Subcutaneous abdominal adipose tissue (tissue), 5 donors: Measurements from ENCODE around the gene KCNA5.

Experiments
- H3K27ac ChIP-seq: one replicate; pipeline ENCODE4 v1.7.0; 2013; ENCODE audit warnings: low read depth, mild to moderate bottlenecking, inconsistent platforms, low read length, moderate library complexity
- H3K27me3 ChIP-seq, 5 donors: one replicate each; pipeline ENCODE4 v1.7.0; 2013; ENCODE audit warnings: low read length in 5 of 5, inconsistent platforms in 1 of 5; ENCODE audit not compliant: control insufficient read depth in 5 of 5, insufficient read depth in 4 of 5
- H3K36me3 ChIP-seq, 5 donors: one replicate each; pipeline ENCODE4 v1.7.0; 2013; ENCODE audit warnings: low read length in 5 of 5; ENCODE audit not compliant: control insufficient read depth in 5 of 5, insufficient read depth in 5 of 5
- H3K4me1 ChIP-seq, 5 donors: one replicate each; pipeline ENCODE4 v1.7.0; 2013; ENCODE audit warnings: low read length in 5 of 5, mild to moderate bottlenecking in 3 of 5, moderate library complexity in 1 of 5; ENCODE audit not compliant: control insufficient read depth in 5 of 5, insufficient read depth in 5 of 5
- H3K4me3 ChIP-seq, 5 donors: one replicate each; pipeline ENCODE4 v1.7.0; 2013; ENCODE audit warnings: low read length in 5 of 5, low read depth in 1 of 5
- H3K9ac ChIP-seq, 5 donors: one replicate each; pipeline ENCODE4 v1.7.0; 2013; ENCODE audit warnings: low read length in 5 of 5, mild to moderate bottlenecking in 4 of 5, moderate library complexity in 3 of 5
- H3K9me3 ChIP-seq, 5 donors: one replicate each; pipeline ENCODE4 v1.7.0; 2013; ENCODE audit warnings: low read length in 5 of 5; ENCODE audit not compliant: control insufficient read depth in 5 of 5
- donor health status: healthy.
- donor health status: healthy.
- donor health status: healthy.
- donor health status: healthy.
- donor health status: healthy.

KCNA5 gene

DNA sequence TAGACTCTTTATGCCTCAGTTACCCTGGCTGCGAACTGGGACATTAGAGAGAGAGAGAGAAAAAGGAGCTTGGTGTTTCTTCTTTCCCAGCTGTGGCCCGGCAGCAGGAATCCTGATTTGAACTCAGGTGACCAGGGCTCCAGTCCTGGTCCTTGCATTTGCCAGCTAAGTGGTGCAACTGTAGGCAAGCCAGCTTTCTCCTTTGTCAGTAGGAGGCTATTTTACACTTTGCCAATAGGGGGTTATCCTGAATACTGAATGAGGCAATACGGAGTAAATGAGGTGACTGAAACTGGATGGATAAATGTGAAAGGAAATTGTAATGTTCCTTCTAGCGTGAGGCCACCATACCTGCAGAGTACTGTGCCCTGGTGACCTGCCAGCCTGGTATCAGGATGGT, 27.8 kb downstream of the KCNA5 start:
- no peak overlapping the region for H3K9ac ChIP-seq
- H3K4me1 ChIP-seq: no peaks in the 10 kb centered on the region
- H3K27ac ChIP-seq: no peak overlapping the region
- H3K4me3 ChIP-seq: no peak overlapping the region
- peaks cover 0 to 2% (median 0%) of the 10 kb centered on the region in 5 donors for H3K9me3 ChIP-seq
- no peaks in the 10 kb centered on the region for H3K36me3 ChIP-seq
- peaks cover 0 to 8% (median 0%) of the 10 kb centered on the region in 5 donors for H3K27me3 ChIP-seq

DNA sequence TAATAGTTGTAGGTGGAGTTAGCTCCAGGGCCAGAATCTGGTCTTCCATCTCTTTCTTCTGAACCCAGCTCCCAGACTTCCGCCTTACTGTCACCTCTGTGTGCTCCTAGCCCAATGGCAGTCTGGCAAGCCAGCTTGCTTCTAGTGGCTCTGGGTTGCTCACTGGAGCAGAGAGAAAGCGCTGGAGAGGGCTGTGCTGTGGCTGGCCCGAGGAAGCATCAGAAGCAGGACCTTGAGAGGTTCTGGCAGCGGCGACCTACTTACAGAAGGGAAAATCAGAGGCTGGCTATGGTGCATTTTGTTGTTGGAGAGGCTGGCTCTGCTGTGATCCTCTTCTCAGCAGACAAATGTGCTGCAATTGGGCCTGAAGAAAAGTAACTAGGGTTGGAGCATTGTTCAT, 28.6 kb downstream of the KCNA5 start:
- Histone ChIP-seq H3K36me3 (no peaks in the 10 kb centered on the region), H3K27ac (no peak overlapping the region), H3K9ac (no peak overlapping the region), H3K9me3 (no peaks in the 10 kb centered on the region), H3K4me3 (no peak overlapping the region), H3K27me3 (peaks cover 0 to 8% (median 0%) of the 10 kb centered on the region in 5 donors), H3K4me1 (no peaks in the 10 kb centered on the region)

DNA sequence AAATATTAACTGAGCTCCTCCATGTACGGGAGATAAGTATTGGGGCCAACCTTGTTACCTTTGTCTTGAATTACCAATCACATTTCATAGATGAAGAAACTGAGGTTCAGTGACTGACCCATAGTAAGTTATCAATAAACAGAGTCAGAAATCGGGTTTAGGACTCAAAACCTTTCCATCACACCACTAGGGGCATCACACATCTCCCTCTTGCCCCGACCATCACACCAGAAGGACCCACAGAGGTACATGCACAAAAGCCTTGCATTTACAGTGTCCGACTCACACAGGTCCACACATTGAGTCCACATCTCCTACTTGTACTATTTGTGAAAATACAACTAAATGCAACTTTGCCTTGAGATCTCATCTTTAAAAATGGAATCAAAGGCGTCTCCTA, 29.4 kb downstream of the KCNA5 start:
- Histone ChIP-seq H3K9me3 (no peaks in the 10 kb centered on the region), H3K36me3 (no peaks in the 10 kb centered on the region), H3K27ac (no peak overlapping the region), H3K4me3 (no peak overlapping the region), H3K27me3 (peaks cover 0 to 8% (median 0%) of the 10 kb centered on the region in 5 donors), H3K9ac (no peak overlapping the region), H3K4me1 (no peaks in the 10 kb centered on the region)

DNA sequence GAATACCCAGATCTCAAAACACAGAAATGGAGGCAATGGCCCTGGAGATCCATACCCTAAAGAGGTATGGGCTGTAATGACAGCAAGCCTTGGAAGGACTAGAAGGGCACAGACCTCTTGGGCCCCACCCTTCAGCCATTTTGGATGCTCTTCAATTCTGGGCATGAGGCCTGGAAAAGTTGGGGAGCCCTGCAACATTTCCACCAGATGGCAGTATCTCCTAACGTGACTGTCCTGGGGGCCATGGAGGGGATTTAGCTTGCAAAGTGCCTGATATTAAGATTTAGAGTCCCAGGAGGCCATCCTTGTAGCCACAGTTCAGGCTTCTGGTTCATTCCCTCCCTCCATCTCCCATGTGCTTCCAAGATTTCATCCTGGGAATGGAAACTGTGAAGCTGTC, 30.2 kb downstream of the KCNA5 start:
- H3K9me3 ChIP-seq: no peaks in the 10 kb centered on the region
- H3K4me1 ChIP-seq: no peaks in the 10 kb centered on the region
- no peak overlapping the region for H3K27ac ChIP-seq
- H3K4me3 ChIP-seq: no peak overlapping the region
- H3K9ac ChIP-seq: no peak overlapping the region
- peaks cover 0 to 8% (median 0%) of the 10 kb centered on the region in 5 donors for H3K27me3 ChIP-seq
- no peaks in the 10 kb centered on the region for H3K36me3 ChIP-seq

DNA sequence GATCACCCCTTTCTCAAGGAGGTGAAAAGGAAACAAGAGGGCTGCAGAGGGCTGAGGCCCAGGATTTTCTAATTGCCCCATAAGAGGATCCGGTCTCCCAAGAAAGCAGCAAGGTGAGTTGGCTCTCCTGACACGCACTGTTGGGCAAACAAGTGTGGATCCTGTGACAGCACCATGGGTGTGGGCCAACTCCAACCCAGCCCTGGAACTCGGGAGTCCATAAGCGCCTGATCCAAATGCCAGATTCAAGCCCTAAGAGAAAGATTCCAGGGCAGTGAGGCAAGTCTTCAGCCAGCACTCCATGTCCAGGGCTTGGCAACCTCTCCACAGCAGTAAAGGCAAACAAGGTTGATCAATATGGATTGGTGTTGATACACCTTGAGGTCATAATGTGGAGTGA, 33.1 kb downstream of the KCNA5 start:
- H3K27ac ChIP-seq: no peak overlapping the region
- no peaks in the 10 kb centered on the region for H3K36me3 ChIP-seq
- no peaks in the 10 kb centered on the region for H3K9me3 ChIP-seq
- no peak overlapping the region for H3K4me3 ChIP-seq
- no peak overlapping the region for H3K9ac ChIP-seq
- H3K4me1 ChIP-seq: peaks cover 0 to 6% (median 1%) of the 10 kb centered on the region in 5 donors
- H3K27me3 ChIP-seq: peaks cover 0 to 8% (median 2%) of the 10 kb centered on the region in 5 donors

DNA sequence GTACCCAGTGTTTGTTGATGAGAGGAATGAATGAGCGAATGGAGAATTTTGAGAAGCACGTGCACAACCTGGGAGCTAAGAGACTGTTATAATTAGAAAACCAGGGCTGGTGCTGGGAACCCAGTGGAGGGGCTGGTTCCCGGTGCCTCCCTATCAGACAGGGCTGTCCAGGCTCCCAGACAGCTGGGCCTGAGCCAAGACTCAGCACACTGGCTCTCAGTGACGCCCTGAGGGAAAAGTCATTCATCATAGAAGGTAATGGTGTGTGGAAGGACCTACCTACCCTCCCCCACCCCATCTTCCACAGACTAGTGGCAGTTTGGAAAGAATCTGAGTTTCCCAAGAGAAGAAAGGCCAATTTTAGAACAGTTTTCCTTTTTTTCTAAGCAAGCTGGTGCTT, 34.7 kb downstream of the KCNA5 start:
- no peaks in the 10 kb centered on the region for H3K36me3 ChIP-seq
- H3K27ac ChIP-seq: no peak overlapping the region
- H3K27me3 ChIP-seq: peaks cover 0 to 8% (median 4%) of the 10 kb centered on the region in 5 donors
- peaks cover 0 to 6% (median 1%) of the 10 kb centered on the region in 5 donors for H3K4me1 ChIP-seq
- H3K4me3 ChIP-seq: no peak overlapping the region
- H3K9ac ChIP-seq: no peak overlapping the region
- no peaks in the 10 kb centered on the region for H3K9me3 ChIP-seq

DNA sequence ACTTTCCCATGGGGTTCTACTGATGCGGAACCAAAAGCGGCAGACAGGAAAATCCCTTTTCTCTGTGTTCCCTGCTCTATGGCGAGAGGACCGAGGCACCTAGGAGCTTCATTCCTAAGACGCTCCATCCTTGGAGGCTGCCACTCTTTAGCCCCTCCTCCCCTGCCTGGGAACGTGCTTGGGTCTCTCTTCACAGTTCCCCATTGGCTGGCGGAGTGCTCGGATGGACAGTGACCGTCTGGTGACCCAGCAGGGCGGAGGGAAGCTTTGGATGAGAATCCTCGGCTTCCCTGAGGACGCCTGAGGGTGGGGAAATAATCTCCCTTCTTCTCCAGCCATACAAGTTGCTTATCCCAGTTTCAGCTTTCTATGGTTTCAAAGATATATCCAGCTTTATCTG, 37.3 kb downstream of the KCNA5 start:
- no peaks in the 10 kb centered on the region for H3K36me3 ChIP-seq
- no peak overlapping the region for H3K9ac ChIP-seq
- H3K27me3 ChIP-seq: peaks cover 0 to 7% (median 0%) of the 10 kb centered on the region in 5 donors
- H3K27ac ChIP-seq: no peak overlapping the region
- H3K4me1 ChIP-seq: peaks cover 0 to 6% (median 1%) of the 10 kb centered on the region in 5 donors
- H3K4me3 ChIP-seq: no peak overlapping the region
- H3K9me3 ChIP-seq: no peaks in the 10 kb centered on the region

DNA sequence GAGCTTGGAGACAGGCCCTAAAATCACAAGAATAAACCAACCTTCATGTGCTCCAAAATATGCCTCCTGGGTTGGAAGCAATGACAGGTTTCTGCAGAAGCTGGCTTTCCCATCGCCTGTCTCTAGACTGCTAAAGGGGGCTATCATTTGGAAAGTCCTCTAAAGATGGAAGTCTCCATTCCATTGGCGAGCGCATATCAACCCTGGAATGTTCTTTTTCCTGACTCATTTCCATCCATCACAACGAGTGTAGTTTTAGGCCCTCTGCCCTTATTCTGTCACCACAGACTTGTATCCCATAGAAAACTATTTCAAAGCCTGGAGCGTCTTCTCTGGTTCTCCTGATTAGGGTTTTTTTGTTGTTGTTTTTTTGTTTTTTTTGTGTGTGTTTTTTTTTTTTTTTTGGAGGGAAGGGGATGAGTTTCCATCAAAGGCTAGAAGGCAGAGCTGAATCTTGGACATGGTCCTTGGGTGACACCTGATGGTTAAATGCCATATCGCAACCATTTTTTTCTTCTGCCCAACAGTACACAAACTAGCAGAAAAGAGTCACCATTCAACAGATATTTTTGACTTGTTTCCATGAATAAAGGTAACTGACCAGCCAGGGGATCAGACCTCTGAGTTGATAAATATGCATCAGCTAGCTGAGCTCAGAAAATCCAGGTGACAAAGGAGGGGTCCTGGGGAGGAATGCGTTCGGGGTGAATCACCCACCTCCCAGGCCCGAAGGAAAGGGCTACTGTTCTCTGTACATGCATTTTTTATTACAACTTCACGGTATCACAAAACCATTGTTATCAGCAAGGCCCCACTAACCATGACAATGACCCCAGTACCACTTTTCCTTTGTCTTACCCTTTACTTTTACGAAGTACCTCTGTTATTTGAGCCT, 40.5 kb downstream of the KCNA5 start:
- Histone ChIP-seq H3K4me1 (peaks cover 0 to 6% (median 1%) of the 10 kb centered on the region in 5 donors), H3K4me3 (no peak overlapping the region), H3K27ac (no peak overlapping the region), H3K9ac (no peak overlapping the region), H3K27me3 (peaks cover 5 to 10% (median 9%) of the 10 kb centered on the region in 5 donors), H3K36me3 (no peaks in the 10 kb centered on the region), H3K9me3 (no peaks in the 10 kb centered on the region)

DNA sequence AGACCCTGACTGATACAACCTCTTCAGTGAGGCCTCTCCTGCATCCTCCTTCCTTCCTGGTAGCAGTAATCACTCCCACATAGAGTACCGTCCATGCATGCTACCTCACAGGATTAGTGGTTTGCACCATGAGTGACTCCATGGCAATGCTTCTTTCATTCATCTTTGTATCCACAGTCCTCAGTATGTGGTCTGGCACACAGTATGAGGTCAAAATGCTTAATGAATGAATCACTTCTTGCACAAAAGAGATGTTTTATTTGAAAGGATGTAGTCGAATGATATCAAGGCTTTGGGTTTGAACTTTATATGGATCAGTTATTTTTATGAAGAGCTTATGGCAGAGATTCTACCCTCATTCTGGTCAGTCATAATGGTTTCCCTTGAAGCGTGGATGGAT, 42.2 kb downstream of the KCNA5 start:
- Histone ChIP-seq H3K4me3 (no peak overlapping the region), H3K27ac (no peak overlapping the region), H3K4me1 (peaks cover 0 to 5% (median 1%) of the 10 kb centered on the region in 5 donors), H3K9me3 (no peaks in the 10 kb centered on the region), H3K27me3 (peaks cover 4 to 12% (median 9%) of the 10 kb centered on the region in 5 donors), H3K9ac (no peak overlapping the region), H3K36me3 (no peaks in the 10 kb centered on the region)

DNA sequence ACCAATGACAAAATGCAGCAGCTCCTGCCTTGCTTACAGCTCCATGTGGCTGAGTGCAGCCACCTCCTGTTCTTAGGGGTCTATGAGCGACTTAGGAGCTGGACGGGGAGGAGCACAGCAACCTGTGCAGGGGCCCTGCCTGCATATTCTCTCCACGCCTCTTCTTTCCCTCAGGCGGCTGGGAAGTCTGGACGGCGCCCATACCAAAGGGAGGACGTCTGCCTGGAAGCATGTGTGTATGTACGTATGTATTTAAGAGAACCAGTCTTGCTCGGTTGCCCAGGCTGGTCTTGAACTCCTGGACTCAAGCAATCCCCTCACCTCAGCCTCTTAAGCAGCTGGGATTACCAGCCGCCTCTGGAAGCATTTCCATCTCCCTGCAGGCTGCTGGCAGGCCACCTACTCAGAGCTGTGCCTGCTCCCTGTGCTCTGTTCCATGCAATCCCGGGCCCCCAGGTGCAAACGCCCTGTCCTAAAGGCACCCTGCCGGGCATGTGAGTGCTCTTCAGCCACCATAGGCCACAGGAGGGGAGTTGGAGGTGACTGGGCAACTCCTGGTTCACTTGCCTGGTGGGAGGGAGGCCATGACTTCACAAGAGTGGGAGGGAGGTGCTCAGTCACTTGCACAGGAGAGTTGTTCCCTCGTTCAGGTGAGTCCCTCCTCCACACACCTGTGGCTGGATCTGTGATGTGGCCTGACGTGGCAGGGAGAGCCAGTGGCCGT, 44.3 kb downstream of the KCNA5 start:
- H3K27me3 ChIP-seq: peaks cover 4 to 12% (median 9%) of the 10 kb centered on the region in 5 donors
- no peak overlapping the region for H3K4me3 ChIP-seq
- H3K9ac ChIP-seq: no peak overlapping the region
- no peaks in the 10 kb centered on the region for H3K36me3 ChIP-seq
- H3K27ac ChIP-seq: no peak overlapping the region
- no peaks in the 10 kb centered on the region for H3K9me3 ChIP-seq
- H3K4me1 ChIP-seq: no peaks in the 10 kb centered on the region
